ENCODE data around the gene KAZN.

The KAZN gene

GRCh38 chr1:14836426-14837140, 238.1 kb downstream of the KAZN start:
- no peak for DNase-seq

- no peak for DNase-seq
These were observed 241.9 kb downstream of the KAZN start for GRCh38 chr1:14840374-14840773.

GRCh38 chr1:14841456-14841855, 243.0 kb downstream of the KAZN start:
- no peak for DNase-seq

GRCh38 chr1:14841951-14842350, 243.5 kb downstream of the KAZN start:
- no peak for DNase-seq

GRCh38 chr1:14842361-14842760, 243.9 kb downstream of the KAZN start:
- DNase-seq: no peak

GRCh38 chr1:14842891-14843290, 244.4 kb downstream of the KAZN start:
- no peak for DNase-seq

GRCh38 chr1:14843525-14843924, 245.0 kb downstream of the KAZN start:
- no peak for DNase-seq

GRCh38 chr1:14844356-14844755, 245.9 kb downstream of the KAZN start:
- DNase-seq: no peak

- DNase-seq: no peak
These were observed 246.6 kb downstream of the KAZN start for GRCh38 chr1:14844923-14845617.

GRCh38 chr1:14845851-14846250, 247.4 kb downstream of the KAZN start:
- DNase-seq: no peak

GRCh38 chr1:14846688-14847087, 248.2 kb downstream of the KAZN start:
- DNase-seq: no peak

- no peak for DNase-seq
These were observed 249.7 kb downstream of the KAZN start for GRCh38 chr1:14848203-14848602.

GRCh38 chr1:14848625-14849024, 250.1 kb downstream of the KAZN start:
- DNase-seq: no peak

GRCh38 chr1:14849038-14849437, 250.6 kb downstream of the KAZN start:
- no peak for DNase-seq

- no peak for DNase-seq
These were observed 252.1 kb downstream of the KAZN start for GRCh38 chr1:14850563-14850962.

- DNase-seq: no peak
These were observed 253.3 kb downstream of the KAZN start for GRCh38 chr1:14851760-14852159.

GRCh38 chr1:14852291-14852690, 253.8 kb downstream of the KAZN start:
- no peak for DNase-seq

GRCh38 chr1:14853518-14853917, 255.0 kb downstream of the KAZN start:
- DNase-seq: no peak

GRCh38 chr1:14855268-14855667, 256.8 kb downstream of the KAZN start:
- DNase-seq: no peak

GRCh38 chr1:14855801-14856200, 257.3 kb downstream of the KAZN start:
- no peak for DNase-seq

GRCh38 chr1:14857436-14858195, 259.1 kb downstream of the KAZN start:
- DNase-seq: no peak

- DNase-seq: no peak
These were observed 263.8 kb downstream of the KAZN start for GRCh38 chr1:14862114-14862771.

GRCh38 chr1:14865106-14865505, 266.6 kb downstream of the KAZN start:
- no peak for DNase-seq
